HUDEP-2 (cell line): ENCODE results near the gene ADORA2A.
"Not testable (repeated sequence)": the region's sequence is repeated elsewhere in the genome, so short reads cannot be mapped to it uniquely, and the experiment has no call there.

ENCODE experiments used
- DNase-seq, 76 experiments: peaks; one replicate each; lab custom pipeline; 2025; ENCODE audit not compliant: unreplicated experiment in 76 of 76; lab: John Stamatoyannopoulos, UW

Gene ADORA2A

GRCh38 chr22:24482575-24482974 is 55.2 kb downstream of the ADORA2A start:
- no peak for DNase-seq

DNA sequence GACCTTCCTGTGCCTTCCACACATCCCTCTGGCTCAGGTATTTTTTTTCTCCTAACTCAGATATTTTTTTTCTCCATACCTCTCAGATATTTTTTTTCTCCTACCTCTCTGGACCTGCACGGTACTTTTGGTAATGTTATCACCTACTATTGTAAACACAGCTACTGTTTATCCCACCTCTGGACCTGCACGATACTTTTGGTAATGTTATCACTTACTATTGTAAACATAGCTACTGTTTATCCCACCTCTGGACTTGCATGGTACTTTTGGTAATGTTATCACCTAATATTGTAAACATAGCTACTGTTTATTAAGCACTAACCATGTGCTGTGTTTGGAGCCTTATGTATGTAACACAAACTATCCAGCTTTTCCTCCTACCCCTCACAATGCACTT is 55.6 kb downstream of the ADORA2A start:
- no peak for DNase-seq

GRCh38 chr22:24483976-24484545 is 56.7 kb downstream of the ADORA2A start:
- DNase-seq: no peak

GRCh38 chr22:24485170-24485569 is 57.8 kb downstream of the ADORA2A start:
- no peak for DNase-seq

GRCh38 chr22:24485608-24486007 is 58.2 kb downstream of the ADORA2A start:
- no peak for DNase-seq

GRCh38 chr22:24486501-24486921 is 59.1 kb downstream of the ADORA2A start:
- DNase-seq: peak in 4 of 76 experiments; percentile 13 to 29 (median 17)

DNA sequence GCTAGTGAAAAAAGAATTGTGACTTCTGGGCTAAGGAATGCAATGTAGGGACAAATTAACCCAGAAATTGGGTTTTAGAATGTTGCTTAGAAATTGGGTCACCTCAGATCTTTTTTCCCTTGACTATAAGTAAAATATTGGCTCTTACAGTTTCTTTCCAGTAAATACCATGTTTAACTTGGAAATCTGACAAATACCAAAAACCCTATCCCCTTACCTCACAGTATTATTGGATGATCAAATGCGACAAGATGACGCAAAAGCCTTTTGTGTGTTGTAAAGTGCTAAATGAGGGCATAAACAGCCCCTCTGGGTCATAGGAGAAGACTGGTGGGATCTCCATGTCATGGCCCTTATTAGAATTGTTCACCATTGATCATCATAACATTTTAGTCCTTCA is 61.6 kb downstream of the ADORA2A start:
- DNase-seq: no peak

DNA sequence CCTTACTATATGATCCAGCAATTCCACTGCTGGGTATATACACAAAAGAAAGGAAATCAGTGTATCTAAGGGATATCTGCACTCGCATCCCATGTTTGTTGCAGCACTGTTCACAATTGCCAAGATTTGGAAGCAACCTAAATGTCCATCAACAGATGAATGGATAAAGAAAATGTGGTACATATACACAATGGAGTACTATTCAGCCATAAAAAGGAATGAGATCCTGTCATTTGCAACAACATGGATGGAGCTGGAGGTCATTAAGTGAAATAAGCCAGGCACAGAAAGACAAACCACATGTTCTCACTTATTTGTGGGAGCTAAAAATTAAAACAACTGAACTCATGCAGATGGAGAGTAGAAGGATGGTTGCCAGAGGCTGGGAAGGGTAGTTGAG is 62.0 kb downstream of the ADORA2A start:
- not testable (repeated sequence) for DNase-seq
